Measurements from ENCODE around the gene STON2. TPM values are rescaled to one million over a fixed set of nuclear protein-coding genes. Genes with fewer than 3 reads are reported as not detected.

STON2 gene, protein sequence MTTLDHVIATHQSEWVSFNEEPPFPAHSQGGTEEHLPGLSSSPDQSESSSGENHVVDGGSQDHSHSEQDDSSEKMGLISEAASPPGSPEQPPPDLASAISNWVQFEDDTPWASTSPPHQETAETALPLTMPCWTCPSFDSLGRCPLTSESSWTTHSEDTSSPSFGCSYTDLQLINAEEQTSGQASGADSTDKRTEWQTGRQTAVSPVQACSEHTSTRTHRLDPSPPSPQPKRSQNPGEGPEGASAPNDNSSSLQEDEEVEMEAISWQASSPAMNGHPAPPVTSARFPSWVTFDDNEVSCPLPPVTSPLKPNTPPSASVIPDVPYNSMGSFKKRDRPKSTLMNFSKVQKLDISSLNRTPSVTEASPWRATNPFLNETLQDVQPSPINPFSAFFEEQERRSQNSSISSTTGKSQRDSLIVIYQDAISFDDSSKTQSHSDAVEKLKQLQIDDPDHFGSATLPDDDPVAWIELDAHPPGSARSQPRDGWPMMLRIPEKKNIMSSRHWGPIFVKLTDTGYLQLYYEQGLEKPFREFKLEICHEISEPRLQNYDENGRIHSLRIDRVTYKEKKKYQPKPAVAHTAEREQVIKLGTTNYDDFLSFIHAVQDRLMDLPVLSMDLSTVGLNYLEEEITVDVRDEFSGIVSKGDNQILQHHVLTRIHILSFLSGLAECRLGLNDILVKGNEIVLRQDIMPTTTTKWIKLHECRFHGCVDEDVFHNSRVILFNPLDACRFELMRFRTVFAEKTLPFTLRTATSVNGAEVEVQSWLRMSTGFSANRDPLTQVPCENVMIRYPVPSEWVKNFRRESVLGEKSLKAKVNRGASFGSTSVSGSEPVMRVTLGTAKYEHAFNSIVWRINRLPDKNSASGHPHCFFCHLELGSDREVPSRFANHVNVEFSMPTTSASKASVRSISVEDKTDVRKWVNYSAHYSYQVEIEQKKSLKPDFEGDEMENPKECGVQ
- 0.44 and 0.66 TPM in 2 replicates for total RNA-seq

DNA sequence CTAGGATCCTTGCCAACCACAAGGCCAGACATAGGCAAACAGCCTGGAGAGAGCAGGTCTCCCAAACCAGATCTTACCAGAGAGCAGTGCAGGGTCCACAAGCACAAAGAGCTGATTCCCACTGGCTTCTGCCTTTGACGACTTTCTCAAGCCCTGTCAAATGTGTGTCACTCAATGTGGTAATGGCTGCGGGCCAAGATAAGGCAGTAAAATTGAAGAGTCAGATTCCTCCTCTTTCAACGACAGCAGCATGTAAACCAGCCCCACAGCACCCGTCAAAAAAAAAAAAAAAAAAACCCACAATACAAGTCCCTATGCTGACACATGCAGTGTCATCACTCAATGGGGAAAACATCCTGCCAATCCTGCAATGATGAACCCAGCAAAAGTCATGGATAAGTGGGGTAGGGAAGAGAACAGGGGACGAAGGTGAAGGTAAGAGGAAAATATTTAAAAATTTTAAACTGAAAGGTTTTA is at the start of gene STON2:
STON2 (minus strand) TSS at position 123 of the 477 bp plus-strand sequence. CDS start 1,942 bp downstream, outside the sequence.

DNA sequence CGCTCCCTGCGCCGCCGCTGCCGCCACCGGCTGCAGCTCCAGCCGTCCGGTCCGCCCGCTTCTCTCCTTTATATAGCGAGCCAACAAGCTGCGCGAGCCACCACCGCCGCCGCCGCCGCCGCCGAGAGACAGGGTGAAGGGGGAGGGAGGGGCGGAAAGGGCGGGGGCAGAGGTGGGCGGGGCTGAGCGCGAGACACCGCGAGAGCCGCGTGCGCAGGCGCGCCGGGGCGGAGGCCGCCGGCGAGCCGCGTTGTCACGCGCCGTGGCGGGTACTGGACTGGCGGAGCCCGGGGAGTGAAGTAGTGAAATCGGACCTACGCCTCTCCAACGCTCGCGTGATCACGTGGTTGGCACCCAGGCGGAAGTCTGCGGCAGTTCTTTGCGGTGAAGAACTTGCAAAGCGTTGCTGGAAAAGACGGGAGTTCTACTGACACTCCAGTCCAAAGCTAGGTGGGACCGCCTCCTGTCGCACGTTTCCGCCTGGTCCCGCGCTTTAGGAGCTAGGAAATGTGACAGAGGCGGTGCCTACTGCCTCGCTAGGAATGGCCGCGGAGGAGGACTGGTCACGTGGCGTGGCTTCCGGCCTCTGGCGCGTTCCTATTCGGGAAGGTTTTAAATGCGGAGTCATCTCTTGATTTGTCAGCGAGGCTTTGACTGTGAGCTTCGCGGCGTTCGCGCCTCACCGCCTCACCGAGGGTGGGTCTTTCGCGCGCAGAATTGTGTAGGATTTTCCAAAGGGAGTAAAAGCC is 179.1 kb downstream of the STON2 start, which contains the start of gene GTF2A1:
GTF2A1 (minus strand) TSS at position 130 of the 749 bp plus-strand sequence. CDS start 441 bp downstream, outside the sequence.

Other genes with a start within 250 kb of the STON2 start
- gene GTF2A1, start 179.4 kb downstream of the STON2 start, total RNA-seq: 36.6 and 41.4 TPM in 2 replicates
- gene SEL1L, start 133.5 kb upstream of the STON2 start, total RNA-seq: 104 and 117 TPM in 2 replicates

Measured in aortic smooth muscle cell (primary cell).